GM21390 (cell line): ENCODE data around the gene CCRL2.
A peak's percentile ranks its signal among the peaks of the same experiment; 100 is the strongest.

ENCODE experiments used
- ATAC-seq: cut with Tn5 transposase; IDR thresholded peaks from one replicate; pipeline ENCODE4 v1.9.1; 2021; ENCODE audit not compliant: unreplicated experiment

CCRL2 gene

GRCh38 chr3:46406788-46407611 lies at the start of gene CCRL2, which contains the start of gene CCR5AS:
TSS of gene CCRL2 (plus strand) at chr3:46407259. CDS start at chr3:46408080, 821 bp downstream.
TSS of gene CCR5AS (minus strand) at chr3:46407066.
- no peak for ATAC-seq

DNA sequence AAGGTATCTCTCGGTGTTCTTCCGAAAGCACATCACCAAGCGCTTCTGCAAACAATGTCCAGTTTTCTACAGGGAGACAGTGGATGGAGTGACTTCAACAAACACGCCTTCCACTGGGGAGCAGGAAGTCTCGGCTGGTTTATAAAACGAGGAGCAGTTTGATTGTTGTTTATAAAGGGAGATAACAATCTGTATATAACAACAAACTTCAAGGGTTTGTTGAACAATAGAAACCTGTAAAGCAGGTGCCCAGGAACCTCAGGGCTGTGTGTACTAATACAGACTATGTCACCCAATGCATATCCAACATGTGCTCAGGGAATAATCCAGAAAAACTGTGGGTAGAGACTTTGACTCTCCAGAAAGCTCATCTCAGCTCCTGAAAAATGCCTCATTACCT lies 48.6 kb upstream of the CCRL2 start:
- ATAC-seq = no peak

DNA sequence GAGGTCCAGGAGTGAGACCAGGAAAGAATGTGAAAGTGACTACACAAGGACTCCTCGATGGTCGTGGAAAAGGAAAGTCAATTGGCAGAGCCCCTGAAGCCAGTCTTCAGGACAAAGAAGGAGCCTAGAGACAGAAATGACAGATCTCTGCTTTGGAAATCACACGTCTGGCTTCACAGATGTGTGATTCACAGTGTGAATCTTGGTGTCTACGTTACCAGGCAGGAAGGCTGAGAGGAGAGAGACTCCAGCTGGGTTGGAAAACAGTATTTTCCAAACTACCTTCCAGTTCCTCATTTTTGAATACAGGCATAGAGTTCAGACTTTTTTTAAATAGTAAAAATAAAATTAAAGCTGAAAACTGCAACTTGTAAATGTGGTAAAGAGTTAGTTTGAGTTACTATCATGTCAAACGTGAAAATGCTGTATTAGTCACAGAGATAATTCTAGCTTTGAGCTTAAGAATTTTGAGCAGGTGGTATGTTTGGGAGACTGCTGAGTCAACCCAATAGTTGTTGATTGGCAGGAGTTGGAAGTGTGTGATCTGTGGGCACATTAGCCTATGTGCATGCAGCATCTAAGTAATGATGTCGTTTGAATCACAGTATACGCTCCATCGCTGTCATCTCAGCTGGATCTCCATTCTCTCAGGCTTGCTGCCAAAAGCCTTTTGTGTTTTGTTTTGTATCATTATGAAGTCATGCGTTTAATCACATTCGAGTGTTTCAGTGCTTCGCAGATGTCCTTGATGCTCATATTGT lies 47.1 kb upstream of the CCRL2 start:
- ATAC-seq = peak; percentile 74

DNA sequence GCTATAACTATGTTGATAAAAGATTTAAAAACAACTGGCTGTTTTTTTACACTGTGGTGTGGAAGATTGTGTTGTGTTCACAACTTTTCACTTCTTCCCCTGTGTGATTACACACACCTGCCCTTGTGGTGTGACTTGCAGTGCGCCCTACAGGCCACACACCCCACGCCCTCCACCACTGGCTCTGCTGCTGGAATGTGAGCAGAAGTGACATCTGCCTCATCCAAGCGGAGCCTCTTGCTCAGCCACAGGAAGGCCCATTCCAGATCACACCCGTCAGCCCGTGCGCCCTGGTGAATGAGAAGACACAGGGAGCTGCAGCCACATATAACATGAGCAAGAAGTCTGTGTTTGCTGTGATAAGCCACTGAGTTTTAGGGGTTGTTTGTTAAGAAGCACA lies 46.2 kb upstream of the CCRL2 start:
- no peak for ATAC-seq

- ATAC-seq = no peak
These were observed 45.4 kb upstream of the CCRL2 start for GRCh38 chr3:46361408-46362283.

- no peak for ATAC-seq
These were observed 42.0 kb upstream of the CCRL2 start for GRCh38 chr3:46365041-46365440.

DNA sequence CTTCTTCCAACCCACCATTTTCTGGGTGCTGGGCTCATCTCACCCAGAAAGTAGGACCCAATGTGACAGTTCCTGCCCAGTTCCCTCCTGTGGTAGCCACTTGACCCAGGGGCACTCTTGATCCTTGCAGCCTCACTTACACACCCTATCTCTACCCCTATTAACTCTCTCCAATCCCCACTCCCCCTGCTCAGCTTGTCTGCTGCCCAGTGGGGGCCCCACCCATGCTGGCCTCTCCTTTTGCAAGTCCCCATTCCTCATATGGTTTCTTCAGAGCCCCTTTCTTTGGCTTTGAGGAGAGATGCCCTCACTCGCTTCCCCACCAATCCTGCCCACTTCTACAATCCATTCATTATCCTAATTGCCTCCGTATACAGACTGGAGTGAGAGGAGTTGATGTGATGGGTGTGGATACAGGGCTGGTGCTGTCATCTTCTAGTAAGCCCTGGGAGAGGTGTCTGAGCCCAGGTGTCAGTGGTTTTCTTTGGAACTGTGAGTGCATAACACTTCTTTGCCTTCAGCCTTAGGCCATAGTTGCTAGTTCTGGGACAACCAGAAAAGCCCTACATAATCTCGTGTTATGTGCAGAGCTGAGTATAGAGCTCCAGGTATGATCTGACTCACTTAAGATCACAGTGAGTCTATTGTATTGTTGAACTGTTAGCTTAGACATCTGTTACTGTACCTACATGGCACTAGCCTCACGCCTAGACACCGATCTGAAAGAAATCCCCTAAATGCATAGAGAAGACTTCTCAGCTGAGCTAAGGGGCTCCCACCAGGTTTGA lies 41.1 kb upstream of the CCRL2 start:
- no peak for ATAC-seq

- ATAC-seq = no peak
These were observed 39.2 kb upstream of the CCRL2 start for GRCh38 chr3:46367811-46368210.

- ATAC-seq = no peak
These were observed 38.5 kb upstream of the CCRL2 start for GRCh38 chr3:46368569-46368968.

- no peak for ATAC-seq
These were observed 37.9 kb upstream of the CCRL2 start for GRCh38 chr3:46369151-46369550.

DNA sequence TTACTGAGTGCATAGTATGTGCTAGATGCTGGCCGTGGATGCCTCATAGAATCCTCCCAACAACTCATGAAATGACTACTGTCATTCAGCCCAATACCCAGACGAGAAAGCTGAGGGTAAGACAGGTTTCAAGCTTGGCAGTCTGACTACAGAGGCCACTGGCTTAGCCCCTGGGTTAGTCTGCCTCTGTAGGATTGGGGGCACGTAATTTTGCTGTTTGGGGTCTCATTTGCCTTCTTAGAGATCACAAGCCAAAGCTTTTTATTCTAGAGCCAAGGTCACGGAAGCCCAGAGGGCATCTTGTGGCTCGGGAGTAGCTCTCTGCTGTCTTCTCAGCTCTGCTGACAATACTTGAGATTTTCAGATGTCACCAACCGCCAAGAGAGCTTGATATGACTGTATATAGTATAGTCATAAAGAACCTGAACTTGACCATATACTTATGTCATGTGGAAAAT lies 37.4 kb upstream of the CCRL2 start:
- ATAC-seq = peak; percentile 51

DNA sequence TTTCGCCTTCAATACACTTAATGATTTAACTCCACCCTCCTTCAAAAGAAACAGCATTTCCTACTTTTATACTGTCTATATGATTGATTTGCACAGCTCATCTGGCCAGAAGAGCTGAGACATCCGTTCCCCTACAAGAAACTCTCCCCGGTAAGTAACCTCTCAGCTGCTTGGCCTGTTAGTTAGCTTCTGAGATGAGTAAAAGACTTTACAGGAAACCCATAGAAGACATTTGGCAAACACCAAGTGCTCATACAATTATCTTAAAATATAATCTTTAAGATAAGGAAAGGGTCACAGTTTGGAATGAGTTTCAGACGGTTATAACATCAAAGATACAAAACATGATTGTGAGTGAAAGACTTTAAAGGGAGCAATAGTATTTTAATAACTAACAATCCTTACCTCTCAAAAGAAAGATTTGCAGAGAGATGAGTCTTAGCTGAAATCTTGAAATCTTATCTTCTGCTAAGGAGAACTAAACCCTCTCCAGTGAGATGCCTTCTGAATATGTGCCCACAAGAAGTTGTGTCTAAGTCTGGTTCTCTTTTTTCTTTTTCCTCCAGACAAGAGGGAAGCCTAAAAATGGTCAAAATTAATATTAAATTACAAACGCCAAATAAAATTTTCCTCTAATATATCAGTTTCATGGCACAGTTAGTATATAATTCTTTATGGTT lies 36.1 kb upstream of the CCRL2 start, which contains the start of gene CCR5:
Gene CCR5, plus strand, starts transcription at position 108 of the 680 bp plus-strand sequence. CDS start 1,957 bp downstream, outside the sequence.
- ATAC-seq = no peak

- ATAC-seq = no peak
These were observed 35.3 kb upstream of the CCRL2 start for GRCh38 chr3:46371519-46372340.

GRCh38 chr3:46372492-46373359 lies 34.3 kb upstream of the CCRL2 start:
- ATAC-seq = no peak

- ATAC-seq = no peak
These were observed 32.3 kb upstream of the CCRL2 start for GRCh38 chr3:46374755-46375154.

DNA sequence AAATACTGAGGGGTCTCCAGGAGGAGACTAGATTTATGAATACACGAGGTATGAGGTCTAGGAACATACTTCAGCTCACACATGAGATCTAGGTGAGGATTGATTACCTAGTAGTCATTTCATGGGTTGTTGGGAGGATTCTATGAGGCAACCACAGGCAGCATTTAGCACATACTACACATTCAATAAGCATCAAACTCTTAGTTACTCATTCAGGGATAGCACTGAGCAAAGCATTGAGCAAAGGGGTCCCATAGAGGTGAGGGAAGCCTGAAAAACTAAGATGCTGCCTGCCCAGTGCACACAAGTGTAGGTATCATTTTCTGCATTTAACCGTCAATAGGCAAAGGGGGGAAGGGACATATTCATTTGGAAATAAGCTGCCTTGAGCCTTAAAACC lies 31.8 kb upstream of the CCRL2 start:
- ATAC-seq = no peak

DNA sequence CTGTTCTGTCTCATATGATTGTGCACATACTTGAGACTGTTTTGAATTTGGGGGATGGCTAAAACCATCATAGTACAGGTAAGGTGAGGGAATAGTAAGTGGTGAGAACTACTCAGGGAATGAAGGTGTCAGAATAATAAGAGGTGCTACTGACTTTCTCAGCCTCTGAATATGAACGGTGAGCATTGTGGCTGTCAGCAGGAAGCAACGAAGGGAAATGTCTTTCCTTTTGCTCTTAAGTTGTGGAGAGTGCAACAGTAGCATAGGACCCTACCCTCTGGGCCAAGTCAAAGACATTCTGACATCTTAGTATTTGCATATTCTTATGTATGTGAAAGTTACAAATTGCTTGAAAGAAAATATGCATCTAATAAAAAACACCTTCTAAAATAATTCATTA lies 31.2 kb upstream of the CCRL2 start:
- ATAC-seq = no peak

DNA sequence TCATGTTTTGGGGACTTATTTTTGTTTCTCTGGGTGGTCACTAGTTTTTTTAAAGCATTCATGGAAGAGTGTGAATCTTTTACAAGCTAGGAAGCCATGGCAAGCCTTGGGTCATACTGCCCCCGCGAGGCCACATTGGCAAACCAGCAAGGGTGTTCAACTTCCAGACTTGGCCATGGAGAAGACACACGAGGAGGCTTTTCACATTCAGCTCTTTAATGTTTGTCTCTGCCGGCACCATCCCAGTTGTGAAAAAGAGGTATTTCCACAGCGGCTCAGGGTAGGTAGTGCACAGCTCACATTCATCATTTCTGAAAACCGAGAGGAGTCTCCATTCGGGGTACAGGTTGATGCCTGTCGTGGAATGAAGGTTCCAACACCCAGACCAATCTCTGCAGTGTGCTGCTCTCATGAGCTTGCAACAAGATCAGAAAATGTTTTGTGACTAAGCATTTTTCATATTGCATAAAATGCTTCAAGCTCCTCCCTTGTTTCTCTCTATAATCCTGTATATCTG lies 28.6 kb upstream of the CCRL2 start:
- ATAC-seq = no peak
